HL-60 (cell line): ENCODE measurements around the gene NARS2.
"Not testable (repeated sequence)": the region's sequence is repeated elsewhere in the genome, so short reads cannot be mapped to it uniquely, and the experiment has no call there.

ENCODE experiments used
- GABPA ChIP-seq: IDR thresholded peaks from 2 replicates; pipeline ENCODE4 v1.6.1; 2012; ENCODE audit warnings: low read depth
- TF ChIP-seq, protein P1 (sequence below): IDR thresholded peaks from one replicate; pipeline ENCODE4 v1.5.1; 2011; ENCODE audit warnings: low read length, control low read depth, inconsistent platforms; ENCODE audit not compliant: insufficient read depth

GRCh38 chr11:78601066-78601465 lies 26.4 kb upstream of the NARS2 start:
- TF ChIP-seq, protein P1, sequence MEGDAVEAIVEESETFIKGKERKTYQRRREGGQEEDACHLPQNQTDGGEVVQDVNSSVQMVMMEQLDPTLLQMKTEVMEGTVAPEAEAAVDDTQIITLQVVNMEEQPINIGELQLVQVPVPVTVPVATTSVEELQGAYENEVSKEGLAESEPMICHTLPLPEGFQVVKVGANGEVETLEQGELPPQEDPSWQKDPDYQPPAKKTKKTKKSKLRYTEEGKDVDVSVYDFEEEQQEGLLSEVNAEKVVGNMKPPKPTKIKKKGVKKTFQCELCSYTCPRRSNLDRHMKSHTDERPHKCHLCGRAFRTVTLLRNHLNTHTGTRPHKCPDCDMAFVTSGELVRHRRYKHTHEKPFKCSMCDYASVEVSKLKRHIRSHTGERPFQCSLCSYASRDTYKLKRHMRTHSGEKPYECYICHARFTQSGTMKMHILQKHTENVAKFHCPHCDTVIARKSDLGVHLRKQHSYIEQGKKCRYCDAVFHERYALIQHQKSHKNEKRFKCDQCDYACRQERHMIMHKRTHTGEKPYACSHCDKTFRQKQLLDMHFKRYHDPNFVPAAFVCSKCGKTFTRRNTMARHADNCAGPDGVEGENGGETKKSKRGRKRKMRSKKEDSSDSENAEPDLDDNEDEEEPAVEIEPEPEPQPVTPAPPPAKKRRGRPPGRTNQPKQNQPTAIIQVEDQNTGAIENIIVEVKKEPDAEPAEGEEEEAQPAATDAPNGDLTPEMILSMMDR, result not testable (repeated sequence)
- TF ChIP-seq GABPA, result not testable (repeated sequence)
